Measurements from ENCODE around the gene RHPN2.

DNA sequence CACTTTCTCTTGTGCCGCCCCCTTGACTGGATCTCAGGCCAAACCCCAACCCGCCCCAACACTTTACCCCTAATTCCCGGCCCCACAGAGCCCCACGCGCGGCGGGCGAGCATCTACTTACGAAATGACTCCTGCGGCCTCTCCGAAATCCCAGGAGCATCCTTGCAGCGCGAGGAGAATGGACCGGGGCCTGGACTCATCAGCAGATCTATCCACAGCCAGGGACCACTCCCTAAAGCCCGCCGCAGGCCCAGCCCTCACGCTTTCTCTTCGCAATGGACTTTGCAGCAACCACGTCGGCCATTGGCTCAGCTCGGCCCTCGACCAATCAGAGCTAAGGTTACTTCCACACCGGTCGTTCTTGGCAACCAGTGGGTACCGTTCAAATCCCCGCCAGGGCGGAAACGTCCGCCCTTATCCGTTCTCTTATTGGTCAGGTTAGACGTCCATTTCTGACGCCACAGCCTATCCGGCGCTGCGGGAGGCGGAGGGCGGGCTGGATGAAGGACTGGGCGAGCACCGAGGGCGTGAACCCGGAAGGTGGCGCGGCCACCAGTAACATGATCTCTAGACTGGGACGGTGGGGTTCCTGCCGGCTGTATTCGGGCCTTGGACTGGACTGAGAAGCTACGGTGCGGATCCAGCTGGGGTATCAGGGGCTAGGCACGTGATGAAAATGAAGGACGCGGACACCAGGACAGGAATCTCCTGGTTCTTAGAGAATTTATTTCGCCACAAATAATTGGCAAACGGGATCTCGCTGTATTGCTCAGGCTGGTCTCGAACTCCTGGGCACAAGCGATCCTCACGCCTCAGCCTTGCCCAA, 92.8 kb downstream of the RHPN2 start, which contains the start of the genes CEP89 and FAAP24:
- peak in 2 of 3 donors; percentile 63 to 74 for TF ChIP-seq POLR2A (IDR thresholded peaks at IDR 0.05)
- TF ChIP-seq, protein P1, sequence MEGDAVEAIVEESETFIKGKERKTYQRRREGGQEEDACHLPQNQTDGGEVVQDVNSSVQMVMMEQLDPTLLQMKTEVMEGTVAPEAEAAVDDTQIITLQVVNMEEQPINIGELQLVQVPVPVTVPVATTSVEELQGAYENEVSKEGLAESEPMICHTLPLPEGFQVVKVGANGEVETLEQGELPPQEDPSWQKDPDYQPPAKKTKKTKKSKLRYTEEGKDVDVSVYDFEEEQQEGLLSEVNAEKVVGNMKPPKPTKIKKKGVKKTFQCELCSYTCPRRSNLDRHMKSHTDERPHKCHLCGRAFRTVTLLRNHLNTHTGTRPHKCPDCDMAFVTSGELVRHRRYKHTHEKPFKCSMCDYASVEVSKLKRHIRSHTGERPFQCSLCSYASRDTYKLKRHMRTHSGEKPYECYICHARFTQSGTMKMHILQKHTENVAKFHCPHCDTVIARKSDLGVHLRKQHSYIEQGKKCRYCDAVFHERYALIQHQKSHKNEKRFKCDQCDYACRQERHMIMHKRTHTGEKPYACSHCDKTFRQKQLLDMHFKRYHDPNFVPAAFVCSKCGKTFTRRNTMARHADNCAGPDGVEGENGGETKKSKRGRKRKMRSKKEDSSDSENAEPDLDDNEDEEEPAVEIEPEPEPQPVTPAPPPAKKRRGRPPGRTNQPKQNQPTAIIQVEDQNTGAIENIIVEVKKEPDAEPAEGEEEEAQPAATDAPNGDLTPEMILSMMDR (IDR thresholded peaks at IDR 0.05): peak in 4 of 7 experiments; percentile 29 to 40 (median 36)
